H7 (cell line): ENCODE results near the gene TOR1AIP2. TPM values are rescaled to one million over a fixed set of nuclear protein-coding genes. Genes with fewer than 3 reads are reported as not detected.
"Not testable (repeated sequence)": the region's sequence is repeated elsewhere in the genome, so short reads cannot be mapped to it uniquely, and the experiment has no call there.

ENCODE experiments used
- DNase-seq: peaks from one replicate; pipeline ENCODE4 v3.0.0; 2012
- H3K27me3 ChIP-seq: 2 replicates; pipeline ENCODE4 v1.6.0; 2011; ENCODE audit warnings: mild to moderate bottlenecking, low read length; ENCODE audit not compliant: control insufficient read depth, insufficient read depth
- H3K36me3 ChIP-seq: replicated peaks from 2 replicates; pipeline ENCODE4 v1.5.1; 2011; ENCODE audit warnings: low read length; ENCODE audit not compliant: control insufficient read depth, insufficient read depth
- H3K4me3 ChIP-seq: 2 replicates; pipeline ENCODE4 v1.5.1; 2011; ENCODE audit warnings: low read depth, mild to moderate bottlenecking, control low read depth, low read length, moderate library complexity; ENCODE audit not compliant: insufficient read depth
- total RNA-seq: library from RNA; depleted of rRNA; stranded (reverse); fragments of >200 nt; shearing (Covaris generic); gene quantifications from 2 replicates; pipeline ENCODE4 v1.2.3, GENCODE V29; 2014

TOR1AIP2 gene
- total RNA-seq, 1 experiment from 2014 or later: 60.7 TPM

GRCh38 chr1:179812501-179813292, 64.9 kb downstream of the TOR1AIP2 start:
- Histone ChIP-seq H3K36me3 (no peaks in the 10 kb centered on the region), H3K27me3 (peaks cover 17% of the 10 kb centered on the region), H3K4me3 (no peak overlapping the region)
- no peak for DNase-seq

- no peak for DNase-seq
- no peaks in the 10 kb centered on the region for H3K36me3 ChIP-seq
- H3K4me3 ChIP-seq: no peak overlapping the region
- H3K27me3 ChIP-seq: peaks cover 9% of the 10 kb centered on the region
Observed at GRCh38 chr1:179810367-179810715, 67.3 kb downstream of the TOR1AIP2 start.

GRCh38 chr1:179809506-179810366, 67.9 kb downstream of the TOR1AIP2 start:
- peak; percentile 87 for DNase-seq
- Histone ChIP-seq H3K27me3 (peaks cover 5% of the 10 kb centered on the region; the same call in 1 of the 2 replicates), H3K4me3 (no peak overlapping the region)

GRCh38 chr1:179808503-179808902, 69.1 kb downstream of the TOR1AIP2 start:
- H3K4me3 ChIP-seq: no peak overlapping the region
- DNase-seq: no peak
- no peaks in the 10 kb centered on the region for H3K36me3 ChIP-seq
- H3K27me3 ChIP-seq: no peaks in the 10 kb centered on the region; the same call in 1 of the 2 replicates

More at GRCh38 chr1:179809506-179810366, 67.9 kb downstream of the TOR1AIP2 start:
- no peaks in the 10 kb centered on the region for H3K36me3 ChIP-seq

GRCh38 chr1:179807691-179808485, 69.7 kb downstream of the TOR1AIP2 start:
- Histone ChIP-seq H3K27me3 (no peaks in the 10 kb centered on the region; the same call in 1 of the 2 replicates), H3K36me3 (no peaks in the 10 kb centered on the region), H3K4me3 (no peak overlapping the region)
- no peak for DNase-seq

GRCh38 chr1:179807291-179807690, 70.3 kb downstream of the TOR1AIP2 start:
- no peak overlapping the region for H3K4me3 ChIP-seq
- no peak for DNase-seq
- H3K27me3 ChIP-seq: no peaks in the 10 kb centered on the region; the same call in 1 of the 2 replicates
- H3K36me3 ChIP-seq: no peaks in the 10 kb centered on the region

- Histone ChIP-seq H3K4me3 (no peak overlapping the region), H3K27me3 (no peaks in the 10 kb centered on the region; the same call in 1 of the 2 replicates), H3K36me3 (no peaks in the 10 kb centered on the region)
- no peak for DNase-seq
Observed at GRCh38 chr1:179806333-179806732, 71.3 kb downstream of the TOR1AIP2 start.

- no peaks in the 10 kb centered on the region; the same call in 1 of the 2 replicates for H3K27me3 ChIP-seq
- H3K4me3 ChIP-seq: no peak overlapping the region
- no peak for DNase-seq
Observed at GRCh38 chr1:179805291-179806195, 72.1 kb downstream of the TOR1AIP2 start.

GRCh38 chr1:179804417-179804816, 73.2 kb downstream of the TOR1AIP2 start:
- H3K27me3 ChIP-seq, H3K36me3 ChIP-seq, DNase-seq, H3K4me3 ChIP-seq: not testable (repeated sequence)

More at GRCh38 chr1:179805291-179806195, 72.1 kb downstream of the TOR1AIP2 start:
- H3K36me3 ChIP-seq: no peaks in the 10 kb centered on the region

- no peaks in the 10 kb centered on the region for H3K27me3 ChIP-seq
- no peak for DNase-seq
- no peaks in the 10 kb centered on the region for H3K36me3 ChIP-seq
- H3K4me3 ChIP-seq: no peak overlapping the region
Observed at GRCh38 chr1:179803918-179804317, 73.7 kb downstream of the TOR1AIP2 start.

GRCh38 chr1:179803104-179803503, 74.5 kb downstream of the TOR1AIP2 start:
- H3K4me3 ChIP-seq: no peak overlapping the region
- no peaks in the 10 kb centered on the region for H3K27me3 ChIP-seq
- no peak for DNase-seq
- H3K36me3 ChIP-seq: no peaks in the 10 kb centered on the region

- no peak for DNase-seq
- Histone ChIP-seq H3K36me3 (no peaks in the 10 kb centered on the region), H3K27me3 (no peaks in the 10 kb centered on the region), H3K4me3 (no peak overlapping the region)
Observed at GRCh38 chr1:179800481-179800880, 77.1 kb downstream of the TOR1AIP2 start.

GRCh38 chr1:179798864-179799516, 78.6 kb downstream of the TOR1AIP2 start:
- H3K36me3 ChIP-seq: no peaks in the 10 kb centered on the region

More at GRCh38 chr1:179798864-179799516, 78.6 kb downstream of the TOR1AIP2 start:
- H3K4me3 ChIP-seq: no peak overlapping the region
- no peak for DNase-seq
- H3K27me3 ChIP-seq: no peaks in the 10 kb centered on the region
